Activated T-cell treated with anti-CD3 and anti-CD28 coated beads for 1 hour (primary cell): Measurements from ENCODE around the gene NUMBL.
"Not testable (repeated sequence)": the region's sequence is repeated elsewhere in the genome, so short reads cannot be mapped to it uniquely, and the experiment has no call there.

Experiments used
- DNase-seq: peaks from one replicate; pipeline ENCODE4 v3.0.0-alpha.2; 2020; ENCODE audit warnings: low read depth

NUMBL gene

DNA sequence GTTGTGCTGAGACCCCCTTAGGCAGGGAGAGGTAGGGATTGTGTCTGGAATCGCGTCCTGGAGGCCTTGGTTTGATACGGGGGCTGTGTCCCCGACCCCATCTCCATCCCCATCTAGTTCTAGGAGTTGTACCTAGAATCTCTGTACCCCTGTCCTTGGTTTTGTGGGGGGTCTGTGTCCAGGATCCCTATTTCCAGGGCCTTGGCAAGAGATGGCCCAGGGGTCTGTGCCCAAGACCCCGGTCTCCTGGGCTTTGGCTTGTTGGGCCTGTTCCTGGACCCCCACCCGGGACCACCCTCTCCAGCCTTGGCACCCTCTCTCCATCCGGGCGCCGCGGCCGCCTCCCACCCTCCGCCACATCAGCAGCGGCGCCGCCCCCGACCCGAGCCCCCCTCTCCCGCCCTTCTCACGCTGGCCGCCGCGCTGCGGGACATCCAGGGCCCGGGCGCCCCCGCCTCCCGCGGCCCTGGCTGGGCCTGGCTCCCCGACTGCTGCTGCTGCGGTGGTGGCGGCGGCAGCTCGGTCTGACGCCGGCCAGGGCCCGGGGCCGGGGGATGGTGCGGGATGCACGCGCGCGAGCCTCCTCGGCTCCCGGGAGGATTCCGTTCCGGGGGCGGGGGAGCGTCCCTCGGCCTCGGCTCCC lies at the start of gene NUMBL:
NUMBL (minus strand) TSS at position 602 of the 643 bp plus-strand sequence; CDS start at position 434, 168 bp downstream.
- DNase-seq = no peak

- DNase-seq = no peak
Observed at GRCh38 chr19:40739030-40739839, 48.8 kb upstream of the NUMBL start.

DNA sequence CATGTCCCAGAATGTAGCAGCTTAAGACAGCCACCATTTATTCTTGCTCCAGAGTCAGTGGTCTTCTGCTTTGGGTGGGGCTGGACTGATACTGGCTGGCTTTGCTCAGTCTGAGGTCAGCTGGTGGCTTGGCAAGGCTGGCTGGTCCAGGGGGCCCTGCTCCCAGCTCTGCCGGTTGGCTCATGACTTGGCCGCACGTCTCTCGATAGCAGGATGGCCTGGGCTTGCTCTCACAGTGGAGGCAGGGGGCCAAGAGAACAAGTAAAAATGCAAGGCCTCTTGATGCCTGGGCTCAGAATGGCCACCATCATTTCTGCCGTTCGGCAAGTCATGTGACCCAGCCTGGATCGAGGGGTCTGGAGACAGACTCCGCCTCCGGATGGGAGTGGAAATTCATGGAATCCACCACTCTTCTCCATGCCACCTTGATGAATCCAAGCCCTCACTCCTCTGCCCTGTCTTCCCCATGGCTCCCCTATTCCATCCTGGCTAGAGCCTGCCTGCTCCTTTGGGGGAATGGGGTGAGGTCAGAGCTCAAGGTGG lies 46.7 kb upstream of the NUMBL start:
- no peak for DNase-seq

DNA sequence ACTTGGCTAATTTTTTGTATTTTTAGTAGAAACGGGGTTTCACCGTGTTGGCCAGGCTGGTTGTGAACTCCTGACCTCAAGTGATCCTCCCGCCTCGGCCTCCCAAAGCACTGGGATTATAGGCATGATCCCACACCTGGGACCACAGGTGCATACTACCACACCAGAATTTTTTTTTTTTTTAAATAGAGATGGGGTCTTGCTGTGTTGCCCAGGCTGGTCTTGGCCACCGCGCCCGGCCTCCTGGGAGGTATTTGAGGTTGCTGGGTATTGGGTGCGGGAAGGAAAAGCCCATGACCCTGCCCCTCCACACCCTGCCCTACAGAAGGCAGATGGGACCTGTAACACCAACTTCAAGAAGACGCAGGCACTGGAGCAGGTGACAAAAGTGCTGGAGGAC lies 46.2 kb upstream of the NUMBL start:
- no peak for DNase-seq

- DNase-seq = no peak
Observed at GRCh38 chr19:40735013-40735771, 44.7 kb upstream of the NUMBL start.

- no peak for DNase-seq
Observed at GRCh38 chr19:40733149-40733548, 42.7 kb upstream of the NUMBL start.

GRCh38 chr19:40732304-40732703 lies 41.9 kb upstream of the NUMBL start:
- DNase-seq = not testable (repeated sequence)

- not testable (repeated sequence) for DNase-seq
Observed at GRCh38 chr19:40730065-40730464, 39.6 kb upstream of the NUMBL start.

GRCh38 chr19:40726279-40726678 lies 35.8 kb upstream of the NUMBL start:
- no peak for DNase-seq

- no peak for DNase-seq
Observed at GRCh38 chr19:40724855-40725254, 34.4 kb upstream of the NUMBL start.

DNA sequence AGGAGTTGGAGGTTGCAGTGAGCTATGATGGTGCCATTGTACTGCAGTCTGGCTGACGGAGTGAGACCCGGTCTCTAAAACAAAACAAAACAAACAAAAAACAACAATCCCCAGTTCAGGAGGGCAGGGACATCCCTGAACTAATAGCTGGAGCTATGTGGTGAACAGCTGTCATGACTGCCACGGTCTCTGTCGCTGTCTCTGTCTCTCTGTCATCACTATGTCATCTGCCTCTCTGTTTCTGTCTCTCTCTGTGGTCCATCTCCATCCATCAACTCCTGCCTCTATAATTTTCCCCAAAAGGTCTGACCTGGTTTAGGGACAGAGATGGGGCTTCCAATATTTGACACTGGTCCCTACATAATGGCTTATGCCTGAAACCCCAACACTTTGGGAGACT lies 33.9 kb upstream of the NUMBL start:
- no peak for DNase-seq

GRCh38 chr19:40723661-40724254 lies 33.3 kb upstream of the NUMBL start:
- DNase-seq = no peak

GRCh38 chr19:40721936-40722661 lies 31.6 kb upstream of the NUMBL start:
- no peak for DNase-seq

GRCh38 chr19:40721140-40721486 lies 30.7 kb upstream of the NUMBL start:
- no peak for DNase-seq

GRCh38 chr19:40719414-40719894 lies 29.0 kb upstream of the NUMBL start:
- no peak for DNase-seq

- no peak for DNase-seq
Observed at GRCh38 chr19:40718774-40719391, 28.4 kb upstream of the NUMBL start.

DNA sequence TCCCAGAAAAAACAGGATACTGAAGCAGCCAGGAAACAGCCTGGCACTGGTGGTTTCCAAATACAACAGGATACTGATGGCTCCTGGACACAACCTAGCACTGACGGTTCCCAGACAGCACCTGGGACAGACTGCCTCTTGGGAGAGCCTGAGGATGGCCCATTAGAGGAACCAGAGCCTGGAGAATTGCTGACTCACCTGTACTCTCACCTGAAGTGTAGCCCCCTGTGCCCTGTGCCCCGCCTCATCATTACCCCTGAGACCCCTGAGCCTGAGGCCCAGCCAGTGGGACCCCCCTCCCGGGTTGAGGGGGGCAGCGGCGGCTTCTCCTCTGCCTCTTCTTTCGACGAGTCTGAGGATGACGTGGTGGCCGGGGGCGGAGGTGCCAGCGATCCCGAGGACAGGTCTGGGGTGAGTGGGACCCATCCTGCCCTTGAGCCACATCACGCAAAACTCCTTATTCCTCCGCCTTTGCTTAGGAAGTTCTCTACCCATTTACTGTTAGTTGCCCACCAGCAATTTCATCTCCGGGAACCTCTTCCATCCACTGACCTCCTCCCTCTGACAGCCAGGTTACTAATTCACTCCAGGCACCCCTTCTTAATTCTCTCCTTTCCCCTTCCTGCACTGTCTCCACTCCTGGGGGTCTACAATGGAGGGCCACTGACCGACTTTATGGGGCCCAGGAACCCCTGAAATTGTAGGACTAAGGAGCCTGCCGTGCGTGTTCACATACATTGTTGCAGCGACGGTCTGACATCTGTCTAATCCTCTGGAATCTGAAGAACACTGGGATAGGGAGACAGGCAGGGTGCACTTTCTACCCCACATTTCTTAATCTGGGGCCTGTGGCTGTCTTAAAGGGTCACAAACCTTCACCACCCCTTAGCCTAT lies 27.7 kb upstream of the NUMBL start:
- no peak for DNase-seq

DNA sequence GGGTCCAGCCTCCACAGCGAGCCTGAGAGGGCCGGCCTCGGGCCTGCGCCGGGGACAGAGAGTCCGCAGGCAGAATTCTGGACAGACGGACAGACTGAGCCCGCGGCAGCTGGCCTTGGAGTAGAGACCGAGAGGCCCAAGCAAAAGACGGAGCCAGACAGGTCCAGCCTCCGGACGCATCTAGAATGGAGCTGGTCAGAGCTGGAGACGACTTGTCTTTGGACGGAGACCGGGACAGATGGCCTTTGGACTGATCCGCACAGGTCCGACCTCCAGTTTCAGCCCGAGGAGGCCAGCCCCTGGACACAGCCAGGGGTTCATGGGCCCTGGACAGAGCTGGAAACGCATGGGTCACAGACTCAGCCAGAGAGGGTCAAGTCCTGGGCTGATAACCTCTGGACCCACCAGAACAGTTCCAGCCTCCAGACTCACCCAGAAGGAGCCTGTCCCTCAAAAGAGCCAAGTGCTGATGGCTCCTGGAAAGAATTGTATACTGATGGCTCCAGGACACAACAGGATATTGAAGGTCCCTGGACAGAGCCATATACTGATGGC lies 27.0 kb upstream of the NUMBL start:
- DNase-seq = no peak

DNA sequence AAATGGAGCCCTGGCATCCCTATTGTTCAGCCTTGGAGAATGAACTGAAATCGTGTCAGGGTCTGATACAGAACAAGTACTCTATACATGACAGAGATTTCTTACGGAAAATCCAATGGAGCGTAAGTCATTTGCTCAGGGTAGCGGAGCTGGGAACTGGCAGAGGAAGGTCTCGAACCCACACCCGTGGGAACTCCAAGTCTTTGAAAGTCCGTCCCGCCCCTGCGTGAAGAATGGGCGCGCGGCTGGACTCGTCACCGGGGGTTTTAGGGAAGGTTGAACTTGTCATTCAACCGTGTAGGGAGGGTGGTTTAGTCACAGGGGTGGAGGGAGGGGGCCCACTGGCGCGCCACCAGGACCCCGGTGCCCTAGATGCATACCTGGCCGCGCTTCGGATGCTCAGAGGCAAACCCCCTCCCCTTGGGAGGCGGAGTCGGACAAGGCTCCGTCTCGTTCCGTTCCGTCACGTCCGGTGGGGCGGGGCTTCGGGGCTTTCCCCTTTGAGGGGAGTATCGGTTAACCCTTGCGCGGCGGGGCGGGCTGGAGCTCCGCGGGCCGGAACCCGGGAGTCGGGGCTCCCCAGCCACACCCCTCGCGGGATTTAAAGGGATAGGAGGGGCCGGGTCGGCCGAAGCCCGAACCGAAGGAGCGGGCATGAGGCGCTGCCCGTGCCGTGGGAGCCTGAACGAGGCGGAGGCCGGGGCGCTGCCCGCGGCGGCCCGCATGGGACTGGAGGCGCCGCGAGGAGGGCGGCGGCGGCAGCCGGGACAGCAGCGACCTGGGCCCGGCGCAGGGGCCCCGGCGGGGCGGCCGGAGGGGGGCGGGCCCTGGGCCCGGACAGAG lies 26.3 kb upstream of the NUMBL start, which contains the start of the genes COQ8B and ITPKC:
COQ8B (minus strand) TSS at position 405 of the 843 bp plus-strand sequence. CDS start 2,254 bp downstream, outside the sequence.
ITPKC (plus strand) TSS at position 631 of the 843 bp plus-strand sequence; CDS start at position 655, 24 bp downstream.
- DNase-seq = peak; percentile 100
